Suprapubic skin (tissue), 4 donors: ENCODE data around the gene FBXL13.

ENCODE experiments used
- EP300 ChIP-seq: sonication (generic); formaldehyde crosslinking; IDR thresholded peaks from one replicate; pipeline ENCODE4 v1.6.1; 2017; ENCODE audit warnings: antibody characterized with exemption
- POLR2A ChIP-seq, 2 donors: fragments of 450-650 bp; IDR thresholded peaks; one replicate each; pipeline ENCODE4 v1.6.1; 2017; ENCODE audit warnings: antibody characterized with exemption in 2 of 2, mild to moderate bottlenecking in 2 of 2, moderate library complexity in 2 of 2
- POLR2AphosphoS5 ChIP-seq, 3 donors: sonication (generic); formaldehyde crosslinking; IDR thresholded peaks; one replicate each; pipeline ENCODE4 v1.6.1; 2017; ENCODE audit warnings: antibody characterized with exemption in 3 of 3
- TF ChIP-seq, protein P1 (sequence below), 2 donors: fragments of 200-600 bp in 1 of 2; fragments of 450-650 bp in 1 of 2; sonication (generic) in 1 of 2; IDR thresholded peaks; one replicate each; pipeline ENCODE4 v1.5.1; 2016 to 2019; ENCODE audit warnings: antibody characterized with exemption in 2 of 2, mild to moderate bottlenecking in 1 of 2, moderate library complexity in 1 of 2

DNA sequence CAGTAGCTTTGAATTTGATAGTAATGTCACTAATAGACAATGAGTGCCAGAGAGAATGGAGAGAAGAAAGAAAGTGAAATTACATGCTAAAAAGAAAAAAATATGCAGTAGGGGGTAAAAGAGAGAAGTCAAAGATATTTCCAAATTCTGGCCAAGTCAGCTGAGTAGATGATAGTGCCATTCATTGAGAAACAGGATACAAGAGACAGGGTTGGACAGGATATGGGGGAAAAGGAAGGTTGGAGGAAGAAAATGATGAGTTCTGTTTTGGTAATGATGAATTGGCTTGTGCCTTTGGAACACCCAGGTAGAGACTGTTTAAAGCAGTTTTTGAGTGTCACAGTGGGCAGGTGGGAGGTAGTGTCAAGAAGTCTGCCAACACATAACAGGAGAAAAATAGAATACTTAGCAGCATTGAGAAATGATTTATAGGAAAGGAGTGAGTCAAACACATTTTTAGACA is 83.5 kb downstream of the FBXL13 start:
- TF ChIP-seq, protein P1, sequence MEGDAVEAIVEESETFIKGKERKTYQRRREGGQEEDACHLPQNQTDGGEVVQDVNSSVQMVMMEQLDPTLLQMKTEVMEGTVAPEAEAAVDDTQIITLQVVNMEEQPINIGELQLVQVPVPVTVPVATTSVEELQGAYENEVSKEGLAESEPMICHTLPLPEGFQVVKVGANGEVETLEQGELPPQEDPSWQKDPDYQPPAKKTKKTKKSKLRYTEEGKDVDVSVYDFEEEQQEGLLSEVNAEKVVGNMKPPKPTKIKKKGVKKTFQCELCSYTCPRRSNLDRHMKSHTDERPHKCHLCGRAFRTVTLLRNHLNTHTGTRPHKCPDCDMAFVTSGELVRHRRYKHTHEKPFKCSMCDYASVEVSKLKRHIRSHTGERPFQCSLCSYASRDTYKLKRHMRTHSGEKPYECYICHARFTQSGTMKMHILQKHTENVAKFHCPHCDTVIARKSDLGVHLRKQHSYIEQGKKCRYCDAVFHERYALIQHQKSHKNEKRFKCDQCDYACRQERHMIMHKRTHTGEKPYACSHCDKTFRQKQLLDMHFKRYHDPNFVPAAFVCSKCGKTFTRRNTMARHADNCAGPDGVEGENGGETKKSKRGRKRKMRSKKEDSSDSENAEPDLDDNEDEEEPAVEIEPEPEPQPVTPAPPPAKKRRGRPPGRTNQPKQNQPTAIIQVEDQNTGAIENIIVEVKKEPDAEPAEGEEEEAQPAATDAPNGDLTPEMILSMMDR (IDR thresholded peaks at IDR 0.05): no peak
- TF ChIP-seq POLR2AphosphoS5 (IDR thresholded peaks at IDR 0.05) (no peak), POLR2A (IDR thresholded peaks at IDR 0.05) (no peak), EP300 (no peak)
